GM21447 (cell line): Measurements from ENCODE around the gene RAPGEF3.

Experiments used
- ATAC-seq: cut with Tn5 transposase; IDR thresholded peaks from one replicate; pipeline ENCODE4 v1.9.1; 2021; ENCODE audit not compliant: unreplicated experiment

The RAPGEF3 gene

DNA sequence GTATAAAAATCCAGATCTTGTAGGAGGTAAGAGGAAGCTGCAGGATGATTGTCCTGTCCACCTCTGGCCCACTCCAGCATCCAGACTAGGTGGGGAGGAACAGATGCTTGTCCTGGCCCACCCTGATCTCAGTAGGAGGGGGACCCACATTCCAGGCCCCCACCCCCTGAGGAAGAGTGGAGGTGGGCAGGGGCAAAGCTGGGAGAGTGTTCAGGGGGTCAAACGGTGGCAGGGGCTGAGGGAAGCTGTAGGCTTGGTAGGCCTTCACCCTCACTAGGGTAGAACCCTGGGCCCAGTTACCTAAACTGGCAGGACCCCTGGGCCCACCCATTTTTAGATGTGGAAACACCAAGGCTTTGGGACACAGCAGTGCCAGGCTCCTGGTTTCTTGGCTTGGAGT, 18.5 kb upstream of the RAPGEF3 start:
- no peak for ATAC-seq

DNA sequence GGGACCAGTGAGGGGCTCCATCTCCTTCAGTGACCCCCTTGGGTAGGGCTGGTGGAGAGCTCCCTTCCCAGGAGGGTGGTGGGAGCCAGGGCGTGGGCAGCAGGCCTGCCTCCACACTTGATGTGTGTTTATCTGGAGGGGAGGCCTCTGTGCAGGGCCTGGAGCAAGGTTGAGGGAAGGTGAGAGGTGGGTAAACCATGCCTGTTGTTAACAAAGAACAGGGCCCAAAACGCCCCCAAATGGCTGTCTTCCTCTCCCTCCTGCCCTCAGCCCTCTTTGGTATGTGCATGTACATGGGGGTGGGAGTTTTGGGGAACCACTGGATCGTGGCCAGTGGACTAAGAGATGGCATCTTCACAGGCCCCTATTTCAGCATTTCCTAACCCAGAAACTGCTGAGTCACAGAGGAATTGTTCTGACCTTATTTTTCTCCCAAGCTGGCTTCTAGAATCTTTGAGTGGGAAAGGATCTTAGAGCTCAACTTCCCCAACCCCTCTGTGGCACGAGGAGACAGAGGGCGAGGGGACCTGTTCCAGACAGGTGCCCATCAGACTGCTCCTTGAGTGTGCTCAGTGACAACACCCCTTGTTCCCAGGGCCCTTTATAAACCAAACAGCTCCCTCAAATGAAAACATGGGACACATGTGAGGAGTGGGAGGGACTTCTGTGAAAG, 17.9 kb upstream of the RAPGEF3 start:
- no peak for ATAC-seq

DNA sequence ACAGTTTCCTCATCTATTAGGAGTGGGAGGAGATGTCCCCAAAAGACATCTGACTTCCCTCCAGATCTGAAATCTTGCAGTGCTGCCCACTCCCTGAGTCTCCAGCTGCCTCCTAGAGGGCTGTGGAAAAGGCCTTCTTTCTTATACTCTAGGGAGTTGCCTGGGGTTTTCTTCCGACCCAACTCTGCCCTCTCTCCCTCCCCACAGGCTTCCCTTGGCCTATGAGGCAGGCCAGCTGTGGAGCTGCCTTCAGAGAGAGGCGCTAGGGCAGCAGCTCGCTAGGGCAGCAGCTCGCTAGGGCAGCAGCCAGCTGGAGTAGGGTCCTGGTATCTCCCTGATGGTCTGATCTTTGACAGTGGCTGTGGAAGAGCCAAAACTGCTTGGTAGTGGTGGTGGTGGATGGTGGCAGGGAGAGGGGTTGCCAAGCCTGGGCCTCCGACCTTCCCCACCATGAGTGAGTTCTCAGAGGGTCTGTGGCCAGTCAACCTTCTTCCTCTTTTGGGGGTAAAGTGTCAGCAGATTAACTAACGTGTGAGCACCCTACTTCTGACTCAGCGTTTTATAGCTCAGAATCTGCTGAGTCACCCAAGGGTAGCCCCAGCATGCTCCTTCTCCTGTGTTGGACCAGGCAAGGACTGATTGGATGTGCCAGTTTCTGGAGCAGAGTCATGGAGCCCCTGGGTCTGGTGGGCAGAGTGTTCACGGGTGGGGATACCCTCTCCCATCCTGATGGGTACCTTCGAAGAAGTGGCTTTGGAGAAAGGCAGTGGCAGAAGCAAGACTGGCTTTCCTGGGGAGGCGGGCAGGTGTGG, 16.6 kb upstream of the RAPGEF3 start:
- ATAC-seq, result no peak

DNA sequence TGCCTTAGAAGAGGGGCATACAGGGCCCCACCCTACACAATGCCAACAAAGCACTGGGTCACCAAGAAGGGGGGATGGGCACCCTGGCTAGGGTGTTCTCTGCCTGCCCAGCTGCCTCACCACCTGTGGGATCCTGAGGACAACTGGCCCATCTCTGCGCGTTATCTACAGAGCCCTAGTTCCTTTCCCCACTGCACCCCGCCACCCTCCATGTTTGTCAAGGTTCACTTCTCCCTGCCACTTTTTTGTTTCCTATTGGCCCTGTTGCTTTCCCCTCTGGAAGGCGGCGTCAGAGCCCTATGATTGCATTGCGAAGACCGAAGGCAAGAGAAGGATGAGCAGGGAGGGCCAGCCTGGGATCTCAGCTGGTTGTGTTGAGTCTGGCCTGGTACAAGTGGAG, 16.0 kb upstream of the RAPGEF3 start:
- no peak for ATAC-seq

DNA sequence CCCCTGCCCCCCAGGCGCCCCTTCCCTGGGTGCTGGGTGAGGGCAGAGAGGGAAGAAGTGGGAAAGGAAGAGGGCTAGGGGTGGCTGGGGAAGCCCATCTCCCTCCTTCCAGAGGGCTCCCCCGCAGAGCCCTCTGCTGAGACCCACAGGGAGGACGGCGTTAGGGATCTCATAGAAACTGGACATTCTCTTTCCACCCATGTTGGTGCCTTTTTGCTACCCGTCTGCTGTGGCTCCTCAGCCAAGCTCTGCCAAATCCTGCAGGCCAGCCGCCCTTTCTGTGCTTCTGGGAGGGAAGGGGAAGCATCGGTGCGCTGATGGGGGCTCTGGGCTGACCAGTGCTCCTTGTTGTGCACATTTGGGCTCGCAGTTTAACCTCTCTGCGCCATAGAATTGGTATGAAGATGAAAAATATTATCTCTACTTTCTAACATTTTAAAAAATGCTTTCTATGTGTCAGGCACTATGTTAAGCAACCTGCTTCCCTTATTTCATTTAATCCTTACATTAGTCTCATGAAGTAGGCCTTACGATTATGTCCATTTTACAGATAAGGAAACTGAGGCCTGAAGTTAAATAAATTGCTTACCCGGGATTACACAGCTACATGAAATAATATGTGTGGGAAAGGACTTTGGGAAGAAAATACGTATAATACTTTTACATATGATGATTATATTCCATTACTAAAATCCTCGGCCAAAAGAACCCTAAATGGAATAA, 15.3 kb upstream of the RAPGEF3 start:
- peak; percentile 9 for ATAC-seq

DNA sequence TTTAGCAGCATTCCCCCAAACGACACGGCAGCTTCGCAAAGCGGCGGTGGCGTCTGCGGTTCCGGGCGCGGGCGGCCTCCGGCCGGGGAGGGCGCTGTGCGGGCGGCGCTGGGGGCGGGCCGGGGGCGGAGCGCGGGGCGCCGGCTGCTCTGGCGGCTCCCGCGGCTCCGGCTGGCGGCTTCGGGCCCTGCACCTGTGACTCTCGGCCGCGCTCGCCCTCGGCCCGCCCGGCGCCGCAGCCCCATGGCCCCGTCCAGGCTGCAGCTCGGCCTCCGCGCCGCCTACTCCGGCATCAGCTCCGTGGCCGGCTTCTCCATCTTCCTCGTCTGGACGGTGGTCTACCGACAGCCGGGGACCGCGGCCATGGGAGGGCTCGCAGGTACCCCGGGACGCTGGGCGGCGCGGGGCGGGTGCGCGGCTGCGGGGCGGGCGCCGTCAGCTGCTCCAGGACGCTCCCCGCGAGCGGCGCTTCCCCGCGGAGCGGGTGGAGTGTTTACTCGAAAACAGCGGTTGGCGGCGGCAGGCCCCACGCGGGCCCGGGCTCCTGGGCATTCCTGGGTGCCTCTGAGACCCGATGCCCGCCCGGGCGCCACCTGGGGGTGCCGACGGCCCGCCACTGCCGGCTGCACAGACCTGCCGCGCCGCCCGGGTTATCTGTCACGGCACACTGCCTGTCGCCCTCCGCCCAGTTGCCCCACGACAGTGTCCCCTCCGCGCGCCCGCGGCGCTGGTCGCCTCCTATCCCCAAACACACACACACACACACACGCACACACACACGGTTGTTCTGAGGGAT, 14.6 kb upstream of the RAPGEF3 start, which contains the start of gene SLC48A1:
Gene SLC48A1 (plus strand): TSS at position 177 of the 796 bp plus-strand sequence. CDS start 67 bp downstream, at position 244.
- ATAC-seq, result peak; percentile 74

DNA sequence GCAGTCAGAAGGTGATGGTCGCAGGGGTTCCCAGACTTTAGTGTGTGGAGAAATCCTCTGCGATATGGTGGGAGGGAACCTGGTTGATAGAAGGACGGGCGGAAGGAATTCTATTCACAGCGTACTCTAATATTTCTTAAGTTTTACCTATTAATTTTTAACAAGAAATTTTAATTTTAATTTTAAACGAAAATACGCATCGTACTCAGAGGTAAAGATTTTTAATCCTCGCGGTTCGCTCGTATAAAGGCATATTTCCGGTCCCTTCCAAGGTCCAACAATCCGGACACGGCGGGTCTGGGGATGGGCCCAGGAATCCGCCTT, 14.0 kb upstream of the RAPGEF3 start:
- ATAC-seq, result no peak

DNA sequence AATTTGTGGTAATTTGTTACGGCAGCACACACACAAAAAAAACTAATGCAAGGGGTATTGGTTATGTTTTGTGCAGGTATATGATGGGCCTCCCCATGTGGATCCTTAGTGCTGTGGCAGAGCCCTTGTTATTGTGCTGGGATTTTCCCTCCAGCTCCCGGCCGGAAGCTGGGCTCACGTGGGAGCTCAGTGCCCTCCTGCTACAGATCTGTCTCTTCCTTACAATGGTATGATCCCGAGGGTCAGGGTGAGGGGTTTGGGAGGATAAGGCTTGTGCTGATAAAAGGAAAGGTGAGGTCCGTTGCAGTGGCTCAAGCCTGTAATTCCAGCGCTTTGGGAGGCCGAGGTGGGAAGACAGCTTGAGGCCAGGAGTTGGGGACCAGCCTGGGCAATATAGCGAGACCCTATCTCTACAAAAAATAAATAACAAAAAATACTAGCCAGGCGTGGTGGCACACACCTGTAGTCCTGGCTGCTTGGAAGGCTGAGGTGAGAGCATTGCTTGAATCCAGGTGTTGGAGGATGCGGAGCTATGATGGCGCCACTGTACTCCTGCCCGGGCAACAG, 13.5 kb upstream of the RAPGEF3 start:
- no peak for ATAC-seq

DNA sequence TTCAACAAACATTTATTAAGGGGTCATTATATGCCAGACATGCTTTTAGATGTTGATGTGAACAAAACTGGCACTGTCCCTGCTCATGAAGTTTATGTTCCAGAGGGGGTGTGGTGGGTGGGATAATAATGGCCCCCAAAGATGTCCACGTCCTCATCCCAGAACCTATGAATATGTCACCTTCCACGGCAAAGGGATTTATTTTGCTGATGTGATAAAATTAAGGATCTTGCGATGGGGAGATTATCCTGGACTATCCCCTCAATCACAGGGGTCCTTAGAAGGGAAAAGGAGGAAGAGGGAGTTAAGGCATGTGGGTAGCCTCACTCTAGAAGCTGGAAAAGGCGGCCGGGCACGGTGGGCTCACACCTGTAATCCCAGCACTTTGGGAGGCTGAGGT, 12.6 kb upstream of the RAPGEF3 start:
- ATAC-seq, result no peak

DNA sequence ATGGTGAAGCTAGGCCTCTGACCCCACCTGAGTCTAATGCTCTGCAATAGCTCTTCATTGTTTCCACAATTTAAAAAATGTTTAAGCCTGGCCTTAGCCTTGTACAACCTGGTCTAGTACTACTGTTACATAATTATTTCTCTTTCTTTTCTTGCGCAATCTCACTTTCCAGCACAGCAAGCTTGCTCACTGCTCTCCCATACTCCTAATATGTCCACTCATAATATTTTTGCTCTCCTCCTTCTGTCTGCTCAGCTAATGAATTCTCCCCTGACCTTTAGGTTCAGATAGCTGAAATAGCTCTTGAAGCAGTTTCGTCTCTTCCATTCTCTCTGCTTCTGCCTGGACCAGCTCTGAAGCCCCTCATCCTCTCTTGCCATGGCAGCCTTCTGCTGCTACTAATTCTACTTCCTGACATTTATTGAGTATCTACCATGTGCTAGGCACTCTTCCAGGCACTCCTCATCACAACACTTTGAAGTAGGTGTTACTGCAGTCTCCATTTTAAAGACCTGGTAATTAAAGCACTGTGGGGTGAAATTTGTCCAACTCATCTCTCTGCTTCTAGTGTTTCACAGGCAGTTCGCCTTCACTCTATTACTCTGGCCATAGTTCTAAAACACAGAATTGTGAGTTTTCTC, 11.5 kb upstream of the RAPGEF3 start:
- ATAC-seq, result no peak

DNA sequence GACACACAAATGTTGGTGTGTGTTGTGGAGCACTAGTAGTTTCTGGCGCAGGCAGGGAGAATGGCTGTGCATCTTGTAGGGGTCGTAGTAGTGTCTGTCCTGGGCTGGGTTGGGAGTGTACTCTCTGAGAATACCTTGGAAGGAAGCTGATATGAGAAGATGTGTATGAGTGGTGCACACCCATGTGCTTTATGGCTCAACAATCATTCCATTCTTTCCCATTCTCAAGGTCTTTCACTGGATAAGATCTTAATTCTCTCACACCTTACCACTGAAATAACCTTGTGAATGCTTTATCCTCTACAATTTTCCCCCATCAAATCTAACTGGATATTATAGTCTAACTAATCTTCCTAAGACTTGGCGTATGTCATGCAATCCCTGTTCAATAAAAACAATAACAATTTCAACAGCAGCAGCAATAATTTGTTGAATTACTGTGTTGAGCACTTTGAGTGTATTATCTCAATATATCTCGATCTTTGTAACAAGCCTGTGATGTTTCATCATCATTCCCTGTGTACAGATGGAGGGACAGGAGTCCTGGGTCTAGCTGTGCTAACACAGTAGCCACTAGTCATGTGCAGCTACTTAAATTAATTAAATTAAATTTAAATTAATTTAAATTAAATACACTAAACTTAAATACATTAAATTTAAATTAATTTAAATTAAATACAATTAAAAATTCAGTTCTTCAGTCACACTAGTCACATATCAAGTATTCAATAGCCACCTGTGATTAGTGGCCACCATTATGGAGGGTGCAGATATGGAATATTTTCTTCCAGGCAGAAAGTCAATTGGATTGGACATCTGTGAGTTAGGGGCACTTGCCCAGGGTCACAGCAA, 10.8 kb upstream of the RAPGEF3 start:
- no peak for ATAC-seq

DNA sequence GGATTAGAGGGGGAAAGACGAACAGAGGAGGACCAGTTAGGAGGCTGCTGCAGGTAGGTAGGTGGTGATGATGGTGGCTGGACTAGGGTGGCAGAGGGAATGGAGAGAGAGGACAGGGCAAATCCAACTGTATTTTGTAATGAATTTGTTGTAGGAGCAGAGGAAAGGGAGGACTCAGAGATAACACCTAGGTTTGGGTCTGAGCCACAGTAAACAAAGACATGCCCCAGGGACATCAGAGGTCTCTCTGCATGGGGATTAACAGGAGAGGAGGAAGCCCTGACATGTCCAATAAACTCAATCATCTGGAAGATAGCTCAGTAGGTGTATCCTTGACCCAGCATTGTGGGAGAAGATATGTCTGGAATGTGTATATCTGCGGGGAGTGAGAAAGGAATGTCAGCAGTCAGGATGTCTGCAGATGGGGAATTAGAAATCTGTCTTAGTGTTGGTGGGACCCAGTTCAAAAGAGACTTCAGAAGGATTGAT, 9.7 kb upstream of the RAPGEF3 start:
- no peak for ATAC-seq

DNA sequence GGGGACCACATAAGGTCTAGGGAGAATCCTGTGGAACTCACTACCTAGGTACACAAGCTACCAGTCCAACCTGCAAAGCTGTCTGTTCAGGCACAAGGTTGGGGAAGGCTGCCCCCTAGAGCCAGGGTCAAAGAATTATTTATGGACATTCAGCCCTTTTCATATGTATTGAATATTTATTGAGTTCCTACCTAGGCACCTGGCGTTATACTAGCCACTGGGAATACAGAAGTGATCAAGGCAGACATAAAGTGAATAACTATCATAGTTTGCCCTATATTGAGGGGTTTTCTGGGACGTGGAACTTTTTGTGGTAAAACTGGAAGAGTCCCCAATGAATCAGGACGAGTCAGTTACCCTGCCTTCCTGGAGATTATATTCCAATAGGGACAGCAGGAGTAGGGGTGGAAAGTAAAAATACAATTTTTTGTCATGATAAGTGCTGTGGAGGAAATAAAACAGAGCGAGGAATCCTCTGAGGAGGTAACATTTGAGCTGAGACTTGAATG, 8.6 kb upstream of the RAPGEF3 start:
- ATAC-seq, result peak; percentile 72

DNA sequence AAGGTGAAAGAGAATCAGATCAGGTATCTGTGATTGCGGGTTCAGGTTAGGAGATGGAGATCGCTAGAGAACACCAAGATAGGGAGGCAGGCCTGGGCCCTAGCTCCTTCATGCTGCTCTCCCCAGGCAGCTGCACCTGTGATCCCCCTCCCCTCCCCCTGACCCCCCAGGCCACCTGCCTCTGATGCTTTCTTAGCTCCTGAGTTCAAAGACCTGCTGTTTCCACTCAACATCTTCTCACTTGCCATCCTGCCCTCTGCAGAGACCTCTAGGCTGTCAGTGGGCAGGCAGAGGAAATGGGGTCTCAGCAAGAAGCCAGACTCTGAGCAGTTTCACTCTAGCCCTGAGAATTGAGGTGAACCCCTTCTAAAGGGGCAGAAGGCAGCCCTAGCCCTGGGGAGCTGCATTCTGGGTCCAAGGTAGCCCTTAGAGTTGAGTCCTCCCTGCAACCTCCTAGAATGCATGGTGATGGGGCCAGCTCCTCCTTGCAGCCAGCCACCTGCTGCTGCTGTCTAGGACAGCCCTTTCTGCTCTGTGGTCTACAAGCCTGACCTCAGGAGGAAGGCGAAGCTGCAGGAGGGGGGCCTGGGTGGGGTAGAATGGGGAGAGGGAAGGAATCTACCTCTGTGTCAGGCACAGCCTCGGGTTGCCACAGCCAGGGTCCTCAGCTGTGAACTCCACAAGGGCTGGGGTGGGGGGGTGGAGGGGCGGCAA, 8.0 kb upstream of the RAPGEF3 start:
- ATAC-seq, result no peak

DNA sequence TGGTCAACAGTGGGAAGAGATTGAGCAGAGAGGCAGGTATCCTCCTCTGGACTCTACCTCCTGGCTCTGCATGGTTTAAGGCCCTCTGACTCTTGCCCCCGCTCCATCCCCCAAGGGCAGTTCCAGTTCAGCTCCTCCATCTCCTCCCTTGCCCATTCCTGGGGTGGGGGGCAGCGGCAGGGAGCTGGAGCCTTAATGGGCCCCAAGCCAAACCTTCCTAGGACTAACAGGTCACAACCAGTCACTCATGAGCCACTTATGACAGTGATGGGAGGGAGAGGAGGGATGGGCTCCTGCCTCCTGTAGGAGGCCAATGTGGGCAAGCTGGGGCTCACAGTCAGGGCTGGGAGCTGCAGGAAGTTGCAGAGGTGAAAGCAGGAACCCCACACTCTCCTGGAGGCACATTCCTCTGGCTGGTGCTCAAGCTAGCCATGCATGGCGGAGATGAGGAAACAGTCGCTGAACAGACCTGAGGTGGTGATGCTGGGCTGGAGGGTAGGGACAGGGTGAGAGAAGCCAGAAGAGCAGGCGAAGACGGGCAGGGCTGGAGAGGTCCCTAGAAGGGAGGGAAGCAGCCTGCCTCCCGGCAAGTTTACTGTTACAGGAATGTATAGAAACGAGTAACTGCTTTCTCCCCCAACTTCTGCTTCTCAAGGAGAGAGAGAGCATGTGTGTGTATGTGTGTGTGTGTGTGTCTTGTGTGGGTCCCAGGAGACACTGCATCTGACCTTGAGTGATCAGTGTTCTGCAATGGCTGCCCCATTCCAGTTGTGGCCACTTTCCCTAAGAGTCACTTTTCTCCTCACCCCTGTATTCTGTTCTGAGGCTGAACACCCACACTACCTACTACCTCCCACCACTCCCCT, 5.0 kb upstream of the RAPGEF3 start:
- ATAC-seq, result no peak

DNA sequence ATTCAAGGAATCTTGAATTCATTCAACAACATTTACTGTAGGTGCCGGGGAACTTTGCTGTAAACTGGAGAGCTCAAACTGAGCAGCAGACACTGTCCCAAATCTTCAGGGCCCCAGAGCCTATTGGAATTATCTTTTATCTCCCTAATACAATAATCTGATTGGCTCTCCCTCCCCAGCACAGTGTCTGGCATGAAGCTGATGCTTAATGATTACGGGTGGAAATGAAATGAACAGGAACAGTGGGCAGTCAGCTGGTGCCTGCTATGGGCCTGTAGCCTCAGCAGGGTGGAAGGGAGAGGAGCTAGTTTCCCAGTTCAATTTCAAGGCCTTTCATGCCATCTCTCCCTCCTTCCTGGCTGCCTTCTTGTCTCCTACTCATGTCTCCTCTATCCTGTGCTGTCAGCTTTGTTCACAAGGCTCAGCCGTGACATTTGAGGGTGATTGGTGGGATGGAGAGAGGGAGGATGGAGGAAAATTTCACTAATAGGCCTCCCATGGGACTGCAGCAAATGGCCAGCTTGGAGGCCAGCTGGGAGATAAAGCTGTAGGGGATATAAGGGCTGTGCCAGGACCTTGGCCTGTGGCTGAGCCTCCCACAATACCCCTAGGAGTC, 4.3 kb upstream of the RAPGEF3 start:
- no peak for ATAC-seq

DNA sequence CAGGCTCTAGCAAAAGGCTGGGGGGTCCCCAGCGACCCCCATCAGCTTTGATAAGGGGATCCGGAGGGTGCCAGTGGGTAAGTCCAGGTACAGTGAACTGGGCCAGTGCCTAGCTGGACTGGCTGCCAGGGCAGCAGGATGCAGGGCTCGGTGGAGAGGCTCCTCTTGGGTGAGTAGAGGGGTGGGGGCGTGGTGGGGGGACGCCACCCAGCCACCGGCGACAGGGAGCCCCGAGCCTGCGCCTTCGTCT, 171 bp downstream of the RAPGEF3 start:
- no peak for ATAC-seq
